NCI-H345 treated with DMSO at 0.1 percent for 48 hours (cell line): ENCODE results near the gene ARPC2.
A peak's percentile ranks its signal among the peaks of the same experiment; 100 is the strongest.

Source experiments
- DNase-seq: peaks from one replicate; lab custom pipeline; 2025; ENCODE audit not compliant: unreplicated experiment; lab: John Stamatoyannopoulos, UW

The ARPC2 gene

DNA sequence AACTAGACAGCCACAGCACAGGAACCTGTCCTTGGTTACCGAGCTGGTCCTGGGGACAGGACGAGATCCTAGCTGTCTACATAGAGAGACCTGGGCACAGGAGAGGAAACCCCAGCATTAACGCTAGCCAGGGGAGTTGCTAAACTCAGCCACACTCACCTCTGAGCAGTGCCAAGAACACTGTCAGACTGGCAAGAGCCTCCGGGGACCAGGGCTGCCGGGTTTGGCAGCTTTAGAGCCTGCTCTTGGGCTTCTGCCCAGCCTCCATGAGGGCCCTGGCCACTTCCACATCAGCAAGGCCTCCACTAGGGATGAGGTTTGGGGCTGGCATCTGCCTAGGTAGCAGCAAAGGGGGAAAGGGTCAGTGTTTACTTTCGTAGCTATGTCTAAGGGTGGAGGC, 68.6 kb downstream of the ARPC2 start:
- DNase-seq, result no peak

DNA sequence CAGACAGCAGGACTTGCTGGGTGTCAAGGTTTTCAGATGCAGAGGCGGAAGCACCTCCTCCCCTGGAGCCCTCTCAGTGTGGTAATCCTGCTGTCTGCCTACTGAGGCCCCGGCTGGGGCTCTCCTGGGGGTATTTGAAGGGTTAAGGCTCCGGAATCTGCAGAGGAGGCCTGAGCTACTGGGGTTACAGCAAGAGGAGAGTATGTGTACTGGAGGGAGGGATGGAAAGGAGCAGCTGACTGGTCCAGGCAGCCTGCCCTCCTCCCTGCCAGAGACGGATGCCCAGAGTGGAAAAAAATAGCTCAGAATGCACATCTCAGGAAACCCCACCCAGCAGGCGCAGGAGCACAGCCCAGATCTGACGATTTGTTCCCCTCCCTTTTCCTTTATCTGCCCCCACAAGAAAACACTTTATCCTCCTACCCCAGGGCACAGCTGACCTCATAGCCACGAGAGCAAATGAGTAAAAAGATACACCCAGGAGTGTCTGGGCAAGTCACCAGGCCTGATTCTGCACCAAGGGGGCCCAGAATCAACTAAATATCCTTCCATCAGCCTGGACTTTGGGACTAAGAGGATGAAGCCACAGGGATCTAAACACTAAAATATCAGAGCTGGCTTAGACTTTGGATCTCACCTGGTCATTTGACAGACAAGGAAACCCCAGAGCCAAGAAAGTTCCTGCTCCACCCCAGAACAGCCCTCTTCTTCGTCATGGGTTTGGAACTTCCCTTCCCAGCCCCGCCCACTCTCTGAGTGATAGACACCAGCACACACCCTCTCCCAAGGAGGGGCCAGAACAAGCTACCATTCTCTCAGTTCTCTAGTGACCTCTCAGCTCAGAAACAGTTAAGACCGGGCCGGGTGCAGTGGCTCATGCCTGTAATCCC, 69.8 kb downstream of the ARPC2 start:
- no peak for DNase-seq

- DNase-seq, result no peak
Observed at GRCh38 chr2:218289639-218290315, 72.8 kb downstream of the ARPC2 start.

DNA sequence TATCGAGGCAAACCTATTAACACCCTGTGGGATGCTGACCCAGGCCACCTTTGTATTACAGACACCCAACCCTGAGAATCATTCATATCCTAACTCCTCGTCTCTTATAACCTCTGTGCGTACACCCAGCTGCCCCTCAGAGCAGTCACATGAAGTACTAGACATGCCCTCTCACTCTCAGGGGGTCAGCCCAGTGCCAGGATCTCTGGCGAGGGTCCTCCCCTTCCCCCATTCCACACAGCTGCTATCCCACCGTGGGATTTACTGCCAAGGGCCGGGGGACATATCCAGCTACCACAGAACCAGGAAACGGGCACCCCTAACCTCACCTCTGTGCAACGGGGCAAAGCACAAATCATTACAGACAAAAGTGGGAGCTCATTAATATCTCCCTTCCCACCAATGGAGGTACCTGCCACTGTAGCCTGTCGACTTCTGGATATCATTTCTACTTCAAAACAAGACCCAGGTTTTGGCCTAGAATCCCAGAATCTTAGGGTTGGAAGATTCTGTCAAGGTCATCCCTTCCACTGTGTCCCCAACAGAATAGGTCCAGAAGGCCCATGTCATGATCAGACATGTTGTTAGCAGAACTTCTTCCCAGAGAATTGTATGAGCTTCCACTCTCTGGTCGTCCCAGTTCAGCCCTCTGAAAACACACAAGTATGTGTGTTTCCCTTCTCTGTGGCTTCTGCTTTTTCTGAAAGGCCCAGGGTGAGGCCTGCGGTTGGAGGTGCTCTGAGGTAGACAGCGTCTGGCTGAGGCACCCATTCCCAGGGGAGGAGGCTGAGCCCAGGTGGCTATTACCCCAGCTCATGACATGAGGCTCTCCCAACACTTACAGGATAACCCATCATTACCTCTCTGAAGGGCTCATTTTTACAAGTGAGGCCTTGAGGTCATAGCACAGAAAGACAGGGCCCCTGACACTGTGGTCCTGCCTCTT, 73.6 kb downstream of the ARPC2 start:
- DNase-seq, result no peak

DNA sequence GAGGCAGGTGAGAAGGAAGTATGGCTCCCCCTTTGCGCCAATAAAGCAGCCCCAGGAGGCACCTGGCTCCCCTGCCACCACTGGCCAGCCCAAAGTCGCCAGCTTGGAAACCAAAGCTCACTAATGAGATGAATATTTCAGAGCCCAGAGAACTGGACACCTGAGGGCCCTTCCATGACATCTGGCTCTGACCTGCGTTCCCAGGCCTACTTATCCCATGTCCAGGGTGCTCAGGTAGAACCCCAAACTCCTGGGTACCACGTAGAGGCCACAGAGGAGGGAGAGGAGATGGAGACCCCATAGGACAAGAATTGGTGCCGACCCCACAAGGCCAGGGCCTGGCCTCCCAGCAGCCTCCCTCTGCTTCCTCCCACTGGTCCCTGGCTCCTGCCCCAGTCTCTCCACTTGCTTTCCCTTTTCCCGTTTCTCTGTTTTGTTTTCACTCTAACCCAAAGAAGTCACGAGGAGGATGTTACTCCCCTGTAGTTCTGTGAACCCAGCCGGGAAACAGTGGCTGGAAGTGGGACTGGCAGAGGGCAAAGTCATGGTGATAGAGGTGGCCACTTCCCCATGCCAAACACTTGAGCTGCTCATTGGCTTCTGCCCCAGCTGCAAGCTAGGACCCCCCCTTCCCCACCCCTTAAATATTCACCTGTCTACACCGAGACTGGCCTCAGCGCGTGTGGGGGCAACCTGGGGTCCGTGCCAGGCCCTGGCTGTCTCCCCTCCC, 74.5 kb downstream of the ARPC2 start:
- DNase-seq, result no peak

DNA sequence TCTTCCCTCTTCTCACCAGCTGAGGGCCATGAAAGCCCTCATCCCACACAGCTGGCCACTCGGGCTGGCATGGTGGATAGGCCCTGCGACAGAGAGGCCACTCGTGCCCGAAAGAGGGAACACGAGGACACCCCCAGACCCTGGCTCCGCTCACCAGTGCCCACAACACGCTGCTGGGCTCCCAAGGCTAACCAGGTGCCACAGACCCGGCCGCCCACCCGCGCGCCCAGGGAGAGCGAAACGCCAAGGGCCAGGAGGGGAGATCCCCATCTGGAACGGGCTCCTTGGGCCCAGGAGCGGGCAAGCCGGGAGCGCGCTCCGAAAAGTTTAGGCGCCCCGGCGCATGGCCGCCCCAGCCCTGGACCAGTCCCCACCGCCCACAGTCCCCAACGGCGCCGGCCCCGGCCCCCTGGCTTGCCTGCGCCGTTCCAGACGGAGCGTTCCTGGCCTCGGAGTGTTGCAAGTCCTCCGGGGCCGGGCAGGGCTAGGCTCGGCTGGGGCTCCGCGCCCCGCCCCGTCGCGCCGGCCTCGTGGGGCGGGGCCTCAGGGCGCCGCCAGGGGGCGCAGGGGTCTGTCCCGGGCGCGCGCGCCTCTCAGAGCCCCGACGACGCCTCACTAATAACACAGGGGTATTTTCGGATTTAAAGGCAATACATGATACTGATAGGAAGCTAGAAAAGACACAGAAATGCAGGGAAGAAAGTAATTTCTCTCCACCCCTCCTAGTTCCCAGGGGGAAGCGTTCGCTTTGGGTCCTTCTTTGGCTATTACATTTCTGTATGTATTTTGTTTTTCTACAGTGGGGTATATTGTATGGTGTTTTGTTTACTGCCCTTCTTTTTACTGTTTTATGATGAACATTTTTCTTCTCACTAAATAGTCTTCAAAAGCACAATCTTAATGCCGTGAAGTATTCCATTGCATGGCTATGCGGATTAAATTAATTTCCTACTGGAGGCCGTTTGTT, 75.3 kb downstream of the ARPC2 start, which contains the start of gene TMBIM1:
TSS of gene TMBIM1 (minus strand) at position 456 of the 967 bp plus-strand sequence. CDS start 10,362 bp downstream, outside the sequence.
- DNase-seq, result no peak

- no peak for DNase-seq
Observed at GRCh38 chr2:218293715-218294429, 76.9 kb downstream of the ARPC2 start.

DNA sequence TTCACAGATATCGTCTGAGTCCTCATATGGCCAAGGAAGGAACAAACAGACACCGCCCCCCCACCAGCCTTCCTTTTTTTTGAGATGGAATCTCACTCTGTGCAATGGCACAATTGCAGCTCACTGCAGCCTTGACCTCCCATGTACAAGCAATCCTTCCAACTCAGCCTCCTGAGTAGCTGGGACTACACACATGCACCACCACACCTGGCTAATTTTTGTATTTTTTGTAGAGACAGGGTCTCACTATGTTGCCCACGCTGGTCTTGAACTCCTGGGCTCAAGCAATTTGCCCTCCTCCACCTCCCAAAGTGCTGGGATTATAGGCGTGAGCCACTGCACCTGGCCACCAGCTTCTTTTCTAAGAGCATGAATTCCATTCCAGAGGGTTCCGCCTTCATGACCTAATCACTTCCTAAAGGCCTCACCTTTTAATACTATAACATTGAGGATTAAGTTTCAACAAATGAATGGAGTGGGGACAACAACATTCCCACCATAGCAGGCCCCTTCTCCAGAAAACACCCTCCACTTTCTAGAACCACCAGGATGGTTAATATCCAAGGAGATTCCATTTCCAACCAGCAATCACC, 77.5 kb downstream of the ARPC2 start:
- no peak for DNase-seq

GRCh38 chr2:218295029-218295428, 78.0 kb downstream of the ARPC2 start:
- no peak for DNase-seq

DNA sequence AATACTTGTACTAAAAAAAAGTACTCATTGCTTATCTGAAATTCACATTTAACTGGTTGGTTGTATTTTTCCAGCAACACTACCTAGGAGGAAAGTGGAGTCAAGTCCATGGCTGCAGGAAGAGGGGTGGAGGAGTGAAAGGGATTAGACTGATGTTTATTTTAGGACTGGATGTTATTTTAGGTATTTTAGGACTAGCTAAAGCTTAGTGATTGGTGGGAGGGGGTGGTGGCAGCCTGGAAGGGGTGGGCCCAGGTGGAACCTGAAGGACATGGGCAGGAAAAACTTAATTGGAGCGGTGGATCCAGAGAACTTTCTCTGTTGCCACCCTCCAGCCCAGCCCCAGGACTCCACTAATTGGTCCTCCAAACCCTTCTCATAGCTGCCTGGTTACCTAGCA, 79.2 kb downstream of the ARPC2 start:
- no peak for DNase-seq

DNA sequence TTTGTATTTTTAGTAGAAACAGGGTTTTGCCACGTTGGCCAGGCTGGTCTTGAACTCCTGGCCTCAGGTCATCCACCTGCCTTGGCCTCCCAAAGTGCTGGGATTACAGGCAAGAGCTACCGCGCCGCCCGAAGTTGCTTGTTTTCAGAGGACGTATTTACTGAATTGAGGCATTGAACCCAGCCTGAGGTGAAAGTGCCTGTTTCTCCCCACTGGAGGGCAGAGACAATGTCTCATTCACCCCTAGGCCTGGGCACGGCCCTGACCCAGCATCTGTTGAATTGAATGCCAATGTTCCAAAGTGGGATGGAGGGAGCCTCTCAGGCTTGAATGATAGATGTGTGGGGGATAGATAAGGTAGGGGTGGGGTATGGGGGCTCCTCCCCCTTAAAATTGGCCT, 79.9 kb downstream of the ARPC2 start:
- no peak for DNase-seq

GRCh38 chr2:218298314-218298875, 81.4 kb downstream of the ARPC2 start:
- DNase-seq, result no peak

- no peak for DNase-seq
Observed at GRCh38 chr2:218300141-218300540, 83.2 kb downstream of the ARPC2 start.

DNA sequence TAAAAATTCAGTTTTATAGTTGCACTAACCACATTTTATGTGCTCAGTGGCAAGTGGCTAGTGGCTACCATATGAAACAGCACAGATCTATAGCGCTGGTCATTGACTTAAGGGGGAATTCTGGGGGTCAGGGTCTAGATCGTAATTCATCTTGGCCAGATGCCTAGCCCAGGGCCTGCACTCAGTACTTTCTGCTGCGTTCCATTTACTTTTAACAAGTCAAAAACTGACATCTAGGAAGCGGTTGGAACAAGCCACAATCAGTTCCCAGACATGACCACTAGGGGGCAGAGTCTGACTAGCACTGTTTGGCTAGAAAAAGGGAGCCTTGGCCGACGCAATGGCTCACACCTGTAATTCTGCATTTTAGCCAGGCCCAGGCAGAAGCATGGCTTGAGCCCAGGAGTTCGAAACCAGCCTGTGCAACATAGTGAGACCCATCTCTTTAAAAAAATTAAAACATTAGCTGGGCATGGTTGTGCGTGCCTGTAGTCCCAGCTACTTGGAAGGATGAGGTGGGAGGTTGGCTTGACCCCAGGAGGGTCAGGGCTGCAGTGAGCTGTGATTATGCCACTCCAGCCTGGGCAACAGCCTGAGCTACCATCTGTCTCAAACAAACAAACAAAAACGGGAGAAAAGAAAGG, 84.3 kb downstream of the ARPC2 start:
- peak; percentile 49 for DNase-seq
